Measurements from ENCODE around the gene RET. TPM values are rescaled to one million over a fixed set of nuclear protein-coding genes. Genes with fewer than 3 reads are reported as not detected.

Gene RET
- total RNA-seq, 1 experiment from 2014 or later: 21.4 TPM

DNA sequence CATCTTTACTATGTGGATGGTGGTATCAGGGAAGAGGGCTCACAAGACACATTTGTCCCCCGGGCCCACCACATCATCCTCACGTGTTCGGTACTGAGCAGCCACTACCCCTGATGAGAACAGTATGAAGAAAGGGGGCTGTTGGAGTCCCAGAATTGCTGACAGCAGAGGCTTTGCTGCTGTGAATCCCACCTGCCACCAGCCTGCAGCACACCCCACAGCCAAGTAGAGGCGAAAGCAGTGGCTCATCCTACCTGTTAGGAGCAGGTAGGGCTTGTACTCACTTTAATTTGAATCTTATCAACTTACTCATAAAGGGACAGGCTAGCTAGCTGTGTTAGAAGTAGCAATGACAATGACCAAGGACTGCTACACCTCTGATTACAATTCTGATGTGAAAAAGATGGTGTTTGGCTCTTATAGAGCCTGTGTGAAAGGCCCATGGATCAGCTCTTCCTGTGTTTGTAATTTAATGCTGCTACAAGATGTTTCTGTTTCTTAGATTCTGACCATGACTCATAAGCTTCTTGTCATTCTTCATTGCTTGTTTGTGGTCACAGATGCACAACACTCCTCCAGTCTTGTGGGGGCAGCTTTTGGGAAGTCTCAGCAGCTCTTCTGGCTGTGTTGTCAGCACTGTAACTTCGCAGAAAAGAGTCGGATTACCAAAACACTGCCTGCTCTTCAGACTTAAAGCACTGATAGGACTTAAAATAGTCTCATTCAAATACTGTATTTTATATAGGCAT, 52.3 kb downstream of the RET start (continued):
- TF ChIP-seq, protein P1, sequence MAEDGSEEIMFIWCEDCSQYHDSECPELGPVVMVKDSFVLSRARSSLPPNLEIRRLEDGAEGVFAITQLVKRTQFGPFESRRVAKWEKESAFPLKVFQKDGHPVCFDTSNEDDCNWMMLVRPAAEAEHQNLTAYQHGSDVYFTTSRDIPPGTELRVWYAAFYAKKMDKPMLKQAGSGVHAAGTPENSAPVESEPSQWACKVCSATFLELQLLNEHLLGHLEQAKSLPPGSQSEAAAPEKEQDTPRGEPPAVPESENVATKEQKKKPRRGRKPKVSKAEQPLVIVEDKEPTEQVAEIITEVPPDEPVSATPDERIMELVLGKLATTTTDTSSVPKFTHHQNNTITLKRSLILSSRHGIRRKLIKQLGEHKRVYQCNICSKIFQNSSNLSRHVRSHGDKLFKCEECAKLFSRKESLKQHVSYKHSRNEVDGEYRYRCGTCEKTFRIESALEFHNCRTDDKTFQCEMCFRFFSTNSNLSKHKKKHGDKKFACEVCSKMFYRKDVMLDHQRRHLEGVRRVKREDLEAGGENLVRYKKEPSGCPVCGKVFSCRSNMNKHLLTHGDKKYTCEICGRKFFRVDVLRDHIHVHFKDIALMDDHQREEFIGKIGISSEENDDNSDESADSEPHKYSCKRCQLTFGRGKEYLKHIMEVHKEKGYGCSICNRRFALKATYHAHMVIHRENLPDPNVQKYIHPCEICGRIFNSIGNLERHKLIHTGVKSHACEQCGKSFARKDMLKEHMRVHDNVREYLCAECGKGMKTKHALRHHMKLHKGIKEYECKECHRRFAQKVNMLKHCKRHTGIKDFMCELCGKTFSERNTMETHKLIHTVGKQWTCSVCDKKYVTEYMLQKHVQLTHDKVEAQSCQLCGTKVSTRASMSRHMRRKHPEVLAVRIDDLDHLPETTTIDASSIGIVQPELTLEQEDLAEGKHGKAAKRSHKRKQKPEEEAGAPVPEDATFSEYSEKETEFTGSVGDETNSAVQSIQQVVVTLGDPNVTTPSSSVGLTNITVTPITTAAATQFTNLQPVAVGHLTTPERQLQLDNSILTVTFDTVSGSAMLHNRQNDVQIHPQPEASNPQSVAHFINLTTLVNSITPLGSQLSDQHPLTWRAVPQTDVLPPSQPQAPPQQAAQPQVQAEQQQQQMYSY (CRISPR knock-in tag; IDR thresholded peaks at IDR 0.05): no peak
- TF ChIP-seq, protein P2, sequence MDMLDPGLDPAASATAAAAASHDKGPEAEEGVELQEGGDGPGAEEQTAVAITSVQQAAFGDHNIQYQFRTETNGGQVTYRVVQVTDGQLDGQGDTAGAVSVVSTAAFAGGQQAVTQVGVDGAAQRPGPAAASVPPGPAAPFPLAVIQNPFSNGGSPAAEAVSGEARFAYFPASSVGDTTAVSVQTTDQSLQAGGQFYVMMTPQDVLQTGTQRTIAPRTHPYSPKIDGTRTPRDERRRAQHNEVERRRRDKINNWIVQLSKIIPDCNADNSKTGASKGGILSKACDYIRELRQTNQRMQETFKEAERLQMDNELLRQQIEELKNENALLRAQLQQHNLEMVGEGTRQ (CRISPR knock-in tag; IDR thresholded peaks at IDR 0.05): no peak
- TF ChIP-seq, protein P3, sequence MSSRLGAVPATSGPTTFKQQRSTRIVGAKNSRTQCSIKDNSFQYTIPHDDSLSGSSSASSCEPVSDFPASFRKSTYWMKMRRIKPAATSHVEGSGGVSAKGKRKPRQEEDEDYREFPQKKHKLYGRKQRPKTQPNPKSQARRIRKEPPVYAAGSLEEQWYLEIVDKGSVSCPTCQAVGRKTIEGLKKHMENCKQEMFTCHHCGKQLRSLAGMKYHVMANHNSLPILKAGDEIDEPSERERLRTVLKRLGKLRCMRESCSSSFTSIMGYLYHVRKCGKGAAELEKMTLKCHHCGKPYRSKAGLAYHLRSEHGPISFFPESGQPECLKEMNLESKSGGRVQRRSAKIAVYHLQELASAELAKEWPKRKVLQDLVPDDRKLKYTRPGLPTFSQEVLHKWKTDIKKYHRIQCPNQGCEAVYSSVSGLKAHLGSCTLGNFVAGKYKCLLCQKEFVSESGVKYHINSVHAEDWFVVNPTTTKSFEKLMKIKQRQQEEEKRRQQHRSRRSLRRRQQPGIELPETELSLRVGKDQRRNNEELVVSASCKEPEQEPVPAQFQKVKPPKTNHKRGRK (CRISPR knock-in tag; IDR thresholded peaks at IDR 0.05; ENCODE audit: borderline replicate concordance): no peak
- TF ChIP-seq, protein P4, sequence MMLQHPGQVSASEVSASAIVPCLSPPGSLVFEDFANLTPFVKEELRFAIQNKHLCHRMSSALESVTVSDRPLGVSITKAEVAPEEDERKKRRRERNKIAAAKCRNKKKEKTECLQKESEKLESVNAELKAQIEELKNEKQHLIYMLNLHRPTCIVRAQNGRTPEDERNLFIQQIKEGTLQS (CRISPR knock-in tag; conservative IDR thresholded peaks at IDR 0.05): no peak
- no peak for TF ChIP-seq ZNF232 (CRISPR knock-in tag; IDR thresholded peaks at IDR 0.05)
- TF ChIP-seq, protein P5, sequence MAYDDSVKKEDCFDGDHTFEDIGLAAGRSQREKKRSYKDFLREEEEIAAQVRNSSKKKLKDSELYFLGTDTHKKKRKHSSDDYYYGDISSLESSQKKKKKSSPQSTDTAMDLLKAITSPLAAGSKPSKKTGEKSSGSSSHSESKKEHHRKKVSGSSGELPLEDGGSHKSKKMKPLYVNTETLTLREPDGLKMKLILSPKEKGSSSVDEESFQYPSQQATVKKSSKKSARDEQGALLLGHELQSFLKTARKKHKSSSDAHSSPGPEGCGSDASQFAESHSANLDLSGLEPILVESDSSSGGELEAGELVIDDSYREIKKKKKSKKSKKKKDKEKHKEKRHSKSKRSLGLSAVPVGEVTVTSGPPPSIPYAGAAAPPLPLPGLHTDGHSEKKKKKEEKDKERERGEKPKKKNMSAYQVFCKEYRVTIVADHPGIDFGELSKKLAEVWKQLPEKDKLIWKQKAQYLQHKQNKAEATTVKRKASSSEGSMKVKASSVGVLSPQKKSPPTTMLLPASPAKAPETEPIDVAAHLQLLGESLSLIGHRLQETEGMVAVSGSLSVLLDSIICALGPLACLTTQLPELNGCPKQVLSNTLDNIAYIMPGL (CRISPR knock-in tag; IDR thresholded peaks at IDR 0.05): no peak
- no peak for TF ChIP-seq RORB (CRISPR knock-in tag; IDR thresholded peaks at IDR 0.05)
- no peak for TF ChIP-seq SMAD4 (CRISPR knock-in tag; IDR thresholded peaks at IDR 0.05)
- TF ChIP-seq, protein P6, sequence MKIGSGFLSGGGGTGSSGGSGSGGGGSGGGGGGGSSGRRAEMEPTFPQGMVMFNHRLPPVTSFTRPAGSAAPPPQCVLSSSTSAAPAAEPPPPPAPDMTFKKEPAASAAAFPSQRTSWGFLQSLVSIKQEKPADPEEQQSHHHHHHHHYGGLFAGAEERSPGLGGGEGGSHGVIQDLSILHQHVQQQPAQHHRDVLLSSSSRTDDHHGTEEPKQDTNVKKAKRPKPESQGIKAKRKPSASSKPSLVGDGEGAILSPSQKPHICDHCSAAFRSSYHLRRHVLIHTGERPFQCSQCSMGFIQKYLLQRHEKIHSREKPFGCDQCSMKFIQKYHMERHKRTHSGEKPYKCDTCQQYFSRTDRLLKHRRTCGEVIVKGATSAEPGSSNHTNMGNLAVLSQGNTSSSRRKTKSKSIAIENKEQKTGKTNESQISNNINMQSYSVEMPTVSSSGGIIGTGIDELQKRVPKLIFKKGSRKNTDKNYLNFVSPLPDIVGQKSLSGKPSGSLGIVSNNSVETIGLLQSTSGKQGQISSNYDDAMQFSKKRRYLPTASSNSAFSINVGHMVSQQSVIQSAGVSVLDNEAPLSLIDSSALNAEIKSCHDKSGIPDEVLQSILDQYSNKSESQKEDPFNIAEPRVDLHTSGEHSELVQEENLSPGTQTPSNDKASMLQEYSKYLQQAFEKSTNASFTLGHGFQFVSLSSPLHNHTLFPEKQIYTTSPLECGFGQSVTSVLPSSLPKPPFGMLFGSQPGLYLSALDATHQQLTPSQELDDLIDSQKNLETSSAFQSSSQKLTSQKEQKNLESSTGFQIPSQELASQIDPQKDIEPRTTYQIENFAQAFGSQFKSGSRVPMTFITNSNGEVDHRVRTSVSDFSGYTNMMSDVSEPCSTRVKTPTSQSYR (CRISPR knock-in tag; IDR thresholded peaks at IDR 0.05): no peak
- TF ChIP-seq, protein P7, sequence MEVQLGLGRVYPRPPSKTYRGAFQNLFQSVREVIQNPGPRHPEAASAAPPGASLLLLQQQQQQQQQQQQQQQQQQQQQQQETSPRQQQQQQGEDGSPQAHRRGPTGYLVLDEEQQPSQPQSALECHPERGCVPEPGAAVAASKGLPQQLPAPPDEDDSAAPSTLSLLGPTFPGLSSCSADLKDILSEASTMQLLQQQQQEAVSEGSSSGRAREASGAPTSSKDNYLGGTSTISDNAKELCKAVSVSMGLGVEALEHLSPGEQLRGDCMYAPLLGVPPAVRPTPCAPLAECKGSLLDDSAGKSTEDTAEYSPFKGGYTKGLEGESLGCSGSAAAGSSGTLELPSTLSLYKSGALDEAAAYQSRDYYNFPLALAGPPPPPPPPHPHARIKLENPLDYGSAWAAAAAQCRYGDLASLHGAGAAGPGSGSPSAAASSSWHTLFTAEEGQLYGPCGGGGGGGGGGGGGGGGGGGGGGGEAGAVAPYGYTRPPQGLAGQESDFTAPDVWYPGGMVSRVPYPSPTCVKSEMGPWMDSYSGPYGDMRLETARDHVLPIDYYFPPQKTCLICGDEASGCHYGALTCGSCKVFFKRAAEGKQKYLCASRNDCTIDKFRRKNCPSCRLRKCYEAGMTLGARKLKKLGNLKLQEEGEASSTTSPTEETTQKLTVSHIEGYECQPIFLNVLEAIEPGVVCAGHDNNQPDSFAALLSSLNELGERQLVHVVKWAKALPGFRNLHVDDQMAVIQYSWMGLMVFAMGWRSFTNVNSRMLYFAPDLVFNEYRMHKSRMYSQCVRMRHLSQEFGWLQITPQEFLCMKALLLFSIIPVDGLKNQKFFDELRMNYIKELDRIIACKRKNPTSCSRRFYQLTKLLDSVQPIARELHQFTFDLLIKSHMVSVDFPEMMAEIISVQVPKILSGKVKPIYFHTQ (CRISPR knock-in tag; IDR thresholded peaks at IDR 0.05): no peak
- TF ChIP-seq PRRX2 (CRISPR knock-in tag; IDR thresholded peaks at IDR 0.05): no peak
- TF ChIP-seq ETV6 (CRISPR knock-in tag; IDR thresholded peaks at IDR 0.05): no peak
